HG03103 (cell line): ENCODE results near the gene TFEC.
"Not testable (repeated sequence)": the region's sequence is repeated elsewhere in the genome, so short reads cannot be mapped to it uniquely, and the experiment has no call there.

Source experiments
- ATAC-seq: cut with Tn5 transposase; IDR thresholded peaks from one replicate; pipeline ENCODE4 v1.9.1; 2021; ENCODE audit warnings: low read depth; ENCODE audit not compliant: unreplicated experiment

The TFEC gene

GRCh38 chr7:115933471-115933870 is 97.1 kb downstream of the TFEC start:
- ATAC-seq, result no peak

GRCh38 chr7:115932880-115933279 is 97.7 kb downstream of the TFEC start:
- ATAC-seq, result no peak

GRCh38 chr7:115930184-115930583 is 100.4 kb downstream of the TFEC start:
- ATAC-seq, result not testable (repeated sequence)

GRCh38 chr7:115929736-115930135 is 100.8 kb downstream of the TFEC start:
- not testable (repeated sequence) for ATAC-seq

GRCh38 chr7:115924411-115924810 is 106.2 kb downstream of the TFEC start:
- no peak for ATAC-seq

- no peak for ATAC-seq
Measured at GRCh38 chr7:115920367-115920766, 110.2 kb downstream of the TFEC start.

- no peak for ATAC-seq
Measured at GRCh38 chr7:115914951-115915350, 115.6 kb downstream of the TFEC start.

DNA sequence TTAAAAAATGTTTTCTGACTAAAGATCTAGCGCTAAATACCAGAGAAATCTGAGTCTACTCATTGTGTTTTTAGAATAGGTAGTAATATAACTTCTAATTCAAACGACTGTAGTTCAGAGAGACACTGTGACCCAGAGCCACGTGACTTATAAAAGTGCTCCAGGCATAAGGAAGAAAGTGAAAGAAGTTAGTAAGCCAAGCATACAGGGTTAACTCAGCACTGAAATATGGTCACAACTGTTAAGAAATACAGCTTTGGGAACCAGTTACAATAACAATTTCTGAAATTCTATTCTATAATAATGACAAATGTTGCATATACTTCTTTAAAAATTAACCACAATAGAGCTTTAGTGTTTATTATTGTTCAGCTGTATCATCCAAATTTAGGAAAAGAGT is 119.1 kb downstream of the TFEC start:
- ATAC-seq, result no peak

- ATAC-seq, result peak; percentile 69
Measured at GRCh38 chr7:115910541-115911164, 119.9 kb downstream of the TFEC start.

DNA sequence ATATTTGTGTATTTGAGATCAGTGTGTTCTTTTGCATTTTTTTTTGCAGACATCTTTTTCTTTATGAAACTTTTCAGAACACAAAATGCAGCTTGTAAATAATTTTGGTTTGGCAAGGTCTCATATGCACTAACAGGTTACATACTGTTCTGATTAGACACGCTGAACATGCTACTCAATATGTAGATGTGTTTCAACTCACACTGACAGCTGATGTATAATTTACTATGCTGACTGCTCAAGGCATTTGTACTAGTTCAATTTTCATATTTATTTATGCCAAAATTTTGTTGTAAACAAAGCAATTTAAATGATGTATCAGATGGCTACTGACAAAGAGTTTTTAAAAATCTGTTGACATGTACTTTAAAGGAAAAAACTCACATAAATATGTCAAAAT is 123.8 kb downstream of the TFEC start:
- ATAC-seq, result no peak

GRCh38 chr7:115889669-115889984 is 140.9 kb downstream of the TFEC start:
- ATAC-seq, result no peak

GRCh38 chr7:115888981-115889668 is 141.4 kb downstream of the TFEC start:
- ATAC-seq, result no peak

DNA sequence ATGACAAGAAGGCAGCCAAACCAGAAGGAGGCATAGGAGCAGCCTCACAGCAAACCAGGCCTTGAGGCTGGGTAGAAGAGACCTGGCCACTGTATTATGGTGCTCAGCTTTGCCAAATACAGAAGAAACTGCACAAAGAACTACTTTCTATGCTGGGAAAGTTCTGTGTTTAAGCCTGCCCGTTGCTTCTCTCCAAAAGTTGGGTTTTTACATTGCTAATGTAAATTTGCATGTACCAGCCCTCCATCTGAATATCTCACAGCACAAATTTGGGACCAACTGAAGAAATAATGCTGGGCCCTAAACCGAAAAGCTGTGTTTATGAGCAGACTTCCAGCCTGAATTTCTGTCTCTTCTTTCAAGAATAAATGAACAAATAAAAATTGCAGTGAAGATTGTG is 145.0 kb downstream of the TFEC start:
- ATAC-seq, result no peak
